Right renal pelvis (tissue), 4 donors: ENCODE measurements around the gene ZFR2. TPM values are rescaled to one million over a fixed set of nuclear protein-coding genes. Genes with fewer than 3 reads are reported as not detected.
"Not testable (repeated sequence)": the region's sequence is repeated elsewhere in the genome, so short reads cannot be mapped to it uniquely, and the experiment has no call there.

Experiments
- DNase-seq, 4 donors: peaks; one replicate each; pipeline ENCODE4 v3.0.0-alpha.2; 2013; ENCODE audit warnings: low read depth in 4 of 4, low spot score in 3 of 4, missing footprints in 1 of 4
- polyA plus RNA-seq, 4 donors: library from polyadenylated mRNA; unstranded; fragments of 120-200 nt; gene quantifications; one replicate each; pipeline ENCODE4 v1.2.1, GENCODE V29; 2013; ENCODE audit not compliant: insufficient read length in 4 of 4

Gene ZFR2
- polyA plus RNA-seq, 4 donors = 1.3 to 1.8 (median 1.6) TPM

DNA sequence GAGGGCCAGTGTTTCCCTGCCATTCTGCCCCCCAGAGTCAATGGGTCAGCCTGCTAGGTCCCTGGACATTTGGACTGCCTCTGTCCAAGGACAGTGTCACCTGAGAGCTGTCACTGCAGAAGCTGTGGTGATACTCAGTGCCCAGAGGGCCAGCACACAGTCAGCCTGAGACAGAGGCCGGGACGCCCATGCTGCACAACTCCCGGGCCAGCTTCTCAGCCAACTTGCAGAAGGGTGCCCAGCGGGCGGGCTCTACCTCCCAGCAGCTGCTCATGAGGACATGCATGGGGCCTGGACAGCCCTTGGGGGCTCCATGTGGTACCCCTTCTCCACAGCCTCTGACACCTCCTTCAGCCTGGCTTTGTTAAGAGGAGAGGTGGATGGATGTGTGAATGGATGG, 93.0 kb downstream of the ZFR2 start:
- no peak for DNase-seq

DNA sequence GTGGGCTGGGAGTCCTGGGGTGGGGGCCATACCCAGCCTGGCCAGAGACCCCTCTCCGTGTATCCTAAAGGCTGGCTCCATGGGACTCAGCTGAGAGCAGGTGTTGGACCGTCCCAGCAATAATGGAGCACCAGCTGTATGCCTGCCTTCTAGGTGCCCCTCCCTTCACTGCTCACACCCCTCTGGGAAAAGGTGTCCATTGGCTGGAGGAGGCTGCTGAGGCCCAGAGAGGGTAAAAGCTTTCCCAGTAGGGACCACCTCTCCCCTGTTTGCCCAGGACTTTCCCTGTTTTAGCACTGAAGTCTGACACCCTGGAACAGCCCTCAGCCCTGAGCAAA, 93.5 kb downstream of the ZFR2 start:
- DNase-seq = no peak

DNA sequence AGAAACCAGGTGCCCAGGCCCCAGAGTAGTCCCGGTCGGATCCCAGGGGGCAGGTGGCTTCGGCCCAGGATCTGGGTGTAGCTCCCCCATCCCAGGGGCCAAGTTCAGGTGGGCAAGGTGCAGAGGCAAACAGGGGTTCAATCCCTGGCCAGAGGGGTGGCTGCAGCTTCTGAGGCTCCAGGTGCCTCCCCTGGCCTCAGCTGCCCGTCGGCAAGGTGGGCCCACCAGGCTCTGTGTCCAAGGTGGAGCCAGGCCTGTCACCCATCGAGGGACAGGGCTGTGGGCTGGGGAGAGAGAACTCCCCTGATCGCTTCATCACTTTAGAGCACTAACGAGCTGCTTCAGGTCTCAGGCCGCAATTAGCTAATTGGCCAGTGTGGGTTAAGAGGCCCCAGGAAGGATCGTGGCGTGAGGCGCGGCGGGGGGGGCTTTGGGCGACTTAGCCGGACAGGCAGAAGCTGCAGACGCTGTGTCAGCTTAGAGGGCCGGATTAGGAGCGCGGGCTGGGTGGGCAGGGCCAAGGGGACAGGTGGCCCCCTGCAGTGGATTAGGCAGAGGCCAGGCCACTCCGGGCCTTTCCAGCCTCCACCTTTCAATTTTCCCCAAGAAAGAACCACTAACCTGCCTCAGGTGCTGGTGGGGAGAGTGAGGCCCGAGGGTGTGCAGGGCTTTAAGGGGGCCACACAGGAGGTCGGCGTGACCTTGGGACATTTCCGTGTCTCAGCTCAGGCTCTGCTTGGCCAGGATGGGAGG, 94.0 kb downstream of the ZFR2 start:
- DNase-seq = no peak

DNA sequence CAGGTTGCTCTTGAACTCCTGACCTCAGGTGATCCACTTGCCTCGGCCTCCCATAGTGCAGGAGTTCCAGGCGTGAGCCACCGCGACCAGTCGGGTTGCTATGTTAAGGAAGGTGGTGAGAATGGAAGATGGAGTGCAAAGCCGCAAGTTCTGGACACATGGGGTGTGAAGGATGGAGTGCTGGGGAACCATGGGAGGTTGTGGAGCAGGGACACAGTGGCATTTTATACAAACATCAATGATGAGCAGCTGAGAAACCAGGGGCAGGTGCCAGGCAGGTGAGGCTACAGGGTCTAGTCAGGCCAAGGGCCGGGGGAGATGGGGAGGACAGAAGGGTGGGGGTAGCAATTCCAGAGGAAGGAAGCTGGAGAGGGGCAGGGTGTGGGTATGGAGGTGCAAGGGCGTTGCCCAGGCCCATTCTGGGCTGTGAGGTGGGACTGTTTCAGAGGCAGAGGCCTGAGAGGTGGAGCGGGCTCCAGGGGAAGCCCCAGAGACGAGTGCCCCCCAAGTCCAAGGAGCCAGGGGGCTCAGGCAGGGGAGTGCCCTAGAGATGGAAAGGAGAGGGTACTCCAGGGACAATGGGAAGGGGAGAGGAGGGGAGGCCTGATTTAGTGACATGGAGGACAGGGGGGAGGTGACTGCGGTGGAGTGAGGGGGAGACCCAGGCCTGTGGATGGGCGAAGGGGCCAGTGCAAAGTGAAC, 94.9 kb downstream of the ZFR2 start:
- DNase-seq = no peak

DNA sequence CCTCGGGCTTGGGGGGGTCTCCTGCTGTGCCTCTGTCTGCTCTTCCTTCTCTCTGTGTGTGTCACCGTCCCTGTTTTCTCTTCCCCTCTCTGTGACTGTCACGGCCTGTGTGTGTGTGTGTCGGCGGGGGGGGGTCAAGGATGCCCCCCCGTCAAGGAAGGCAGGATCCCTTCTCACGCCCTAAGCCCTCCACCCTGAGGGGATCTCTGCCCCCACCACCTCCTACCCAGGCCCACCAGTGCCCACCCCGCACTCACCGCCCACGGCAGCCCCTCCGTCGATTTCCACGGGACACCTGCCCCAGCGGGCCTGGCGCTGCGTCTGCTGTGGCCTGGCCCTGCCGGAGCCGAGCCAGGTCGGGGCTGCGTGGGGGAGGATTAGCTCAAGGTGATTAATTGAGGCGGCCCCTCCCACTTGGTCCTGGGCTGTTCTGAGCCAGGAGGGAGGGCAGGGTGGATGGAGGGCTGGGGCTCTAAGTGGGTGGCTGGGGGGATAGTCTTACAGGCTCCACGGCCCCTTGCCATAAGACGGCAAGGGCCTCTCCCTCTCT, 96.9 kb downstream of the ZFR2 start, which contains the start of gene RAX2:
TSS of gene RAX2 (minus strand) at position 323 of the 550 bp plus-strand sequence. CDS start 486 bp downstream, outside the sequence.
- DNase-seq = peak in 1 of 4 donors; percentile 26

DNA sequence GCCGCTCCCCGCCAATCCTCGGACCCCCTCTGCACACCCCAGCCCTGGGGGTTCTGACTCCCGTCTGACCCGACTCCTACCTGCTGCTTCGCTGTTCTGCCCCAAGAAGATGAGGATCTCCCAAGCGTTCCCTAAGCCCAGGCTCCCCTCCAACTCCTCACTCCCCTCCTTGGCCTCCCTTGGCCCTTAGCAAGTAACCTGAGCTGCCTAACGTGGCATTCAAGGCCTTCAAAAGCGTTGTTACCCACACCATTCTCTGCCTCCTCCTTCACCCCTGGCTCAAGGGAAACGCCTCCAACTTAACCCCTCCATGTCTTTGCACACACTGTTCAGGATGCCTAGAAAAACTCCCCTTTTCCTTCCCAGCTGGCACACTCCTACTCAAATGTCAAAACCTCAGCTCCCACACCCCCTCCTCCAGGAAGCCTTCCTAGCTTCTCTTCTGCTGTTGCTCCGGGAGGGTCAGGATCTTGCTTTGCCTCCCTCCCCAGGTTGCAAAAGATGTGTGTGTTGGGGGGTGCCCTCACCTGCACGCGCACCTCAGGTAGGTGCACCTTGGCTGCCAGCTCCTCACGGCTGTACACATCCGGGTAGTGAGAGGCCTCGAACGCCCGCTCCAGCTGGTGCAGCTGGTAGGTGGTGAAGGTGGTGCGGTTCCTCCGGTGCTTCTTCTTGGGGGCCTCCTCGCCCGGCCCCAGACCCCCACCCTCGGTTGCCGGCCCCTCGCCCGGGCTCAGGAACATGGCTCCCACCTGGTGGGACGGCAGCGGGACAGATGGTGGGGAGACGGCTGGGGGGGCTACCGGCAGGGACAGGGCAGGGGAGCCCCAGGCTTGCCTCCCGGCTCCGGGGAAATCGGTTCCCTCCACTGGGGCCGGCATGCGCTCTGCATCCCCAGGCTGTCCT, 97.6 kb downstream of the ZFR2 start:
- no peak for DNase-seq

DNA sequence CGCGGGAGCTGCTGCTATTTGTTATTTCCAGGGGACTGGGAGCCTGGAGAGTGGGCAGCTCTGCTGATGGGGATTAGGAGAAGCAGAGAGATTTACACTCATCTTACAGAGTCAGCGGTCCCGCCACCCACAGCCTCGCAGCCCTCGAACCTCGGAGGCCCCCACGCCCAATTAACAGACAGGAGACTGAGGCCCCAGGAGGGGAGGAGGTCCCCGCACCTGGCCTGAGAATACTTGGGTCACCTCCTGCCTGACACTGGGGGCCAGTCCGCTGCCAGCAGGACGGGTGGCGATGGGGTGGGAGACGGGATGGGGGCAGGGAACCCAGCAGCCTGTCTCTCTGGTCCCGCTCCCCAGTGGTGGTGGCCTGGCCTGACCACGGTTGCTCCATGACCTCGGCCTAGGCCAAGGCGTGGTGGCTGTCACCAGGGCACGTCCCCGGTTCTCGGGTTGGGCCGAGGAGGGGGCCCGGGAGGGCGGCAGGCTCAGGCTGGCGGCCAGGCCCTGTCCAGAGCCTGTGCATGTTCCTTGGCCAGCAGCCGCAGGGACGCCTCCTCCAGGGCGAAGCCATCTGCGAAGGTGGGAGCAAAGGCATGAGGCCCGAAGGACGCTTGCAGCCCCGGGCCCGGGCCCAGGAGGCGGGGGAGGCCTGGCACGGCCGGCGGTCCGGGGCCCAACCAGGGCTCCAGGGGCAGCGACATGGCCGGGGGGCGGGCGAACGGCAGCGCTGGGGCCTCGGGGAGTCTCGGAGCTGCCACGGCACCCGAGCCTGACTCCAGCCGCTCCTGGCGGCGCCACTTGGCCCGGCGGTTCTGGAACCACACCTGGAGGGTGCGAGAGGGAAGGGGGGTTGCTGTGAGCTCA, 98.5 kb downstream of the ZFR2 start:
- DNase-seq = no peak

DNA sequence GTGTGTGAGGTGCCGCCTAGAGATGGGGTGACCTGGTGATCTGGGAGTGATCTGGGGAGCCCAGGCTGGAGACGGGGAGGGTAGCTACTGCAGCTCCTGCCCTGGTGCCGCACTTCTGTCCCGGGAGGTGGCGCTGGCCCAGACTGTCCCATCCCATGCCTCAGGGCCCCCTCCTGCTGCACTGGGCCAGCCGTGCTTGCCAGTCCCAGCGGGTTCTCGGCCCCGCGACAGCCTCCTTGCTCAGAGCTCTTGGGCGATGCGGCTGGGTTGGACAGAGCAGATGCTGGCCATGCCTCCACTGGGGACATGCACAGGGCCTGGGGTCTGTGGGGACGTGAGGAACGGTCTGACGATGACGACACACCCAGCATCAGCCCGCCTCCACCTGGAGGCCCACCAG, 99.3 kb downstream of the ZFR2 start:
- no peak for DNase-seq

DNA sequence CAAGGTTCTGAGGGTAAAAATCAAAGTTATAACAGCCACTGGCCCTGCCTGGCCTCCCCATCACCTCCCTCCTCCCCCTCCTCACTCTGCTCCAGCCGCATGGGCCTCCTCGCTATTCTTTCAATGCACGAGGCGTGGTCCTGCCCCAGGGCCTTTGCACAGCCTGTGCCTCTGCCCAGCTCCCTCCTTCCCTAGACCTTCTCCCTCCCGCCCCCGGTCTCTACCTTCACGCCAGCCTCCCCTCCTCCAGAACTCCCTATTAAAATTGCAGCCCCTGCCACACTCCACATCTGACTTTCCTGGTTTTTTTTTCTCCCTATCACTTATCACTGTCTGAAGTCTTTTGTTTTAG, 100.1 kb downstream of the ZFR2 start:
- DNase-seq = no peak

DNA sequence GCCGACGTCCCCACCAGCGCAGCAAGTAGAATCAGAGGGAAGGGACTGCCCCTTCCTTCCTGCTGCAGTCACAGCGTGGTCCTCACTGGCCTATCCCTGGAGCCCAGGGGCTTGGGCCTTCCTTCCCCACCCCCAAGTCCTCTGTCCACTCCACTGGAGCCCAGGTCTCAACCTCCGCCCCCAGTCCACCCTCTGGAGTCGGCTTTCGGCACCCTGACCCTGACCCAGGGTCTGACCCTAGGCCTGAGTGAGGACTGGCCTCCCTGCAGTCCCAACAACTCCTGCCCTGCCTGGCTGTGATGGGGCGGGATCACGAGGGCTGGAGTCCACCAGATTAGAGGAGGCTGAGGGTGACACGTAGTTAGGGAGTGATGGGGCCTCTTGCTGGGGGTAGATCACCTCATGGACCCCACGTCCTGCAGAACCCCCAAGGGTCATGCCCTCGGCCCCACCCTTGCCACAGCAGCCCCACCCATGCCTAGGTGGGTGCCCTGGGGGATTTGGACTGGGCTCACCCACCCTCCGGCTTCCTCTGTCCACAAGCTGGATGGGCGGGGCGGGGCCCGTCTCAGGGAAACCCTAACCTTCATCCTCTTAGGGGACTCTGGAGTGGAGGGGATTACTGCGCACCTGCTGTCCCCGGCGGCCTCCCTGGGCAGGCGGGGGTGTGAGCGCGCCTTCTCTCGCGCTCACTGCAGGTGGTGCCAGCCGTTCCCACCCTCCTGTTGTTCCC, 100.7 kb downstream of the ZFR2 start:
- DNase-seq = no peak

DNA sequence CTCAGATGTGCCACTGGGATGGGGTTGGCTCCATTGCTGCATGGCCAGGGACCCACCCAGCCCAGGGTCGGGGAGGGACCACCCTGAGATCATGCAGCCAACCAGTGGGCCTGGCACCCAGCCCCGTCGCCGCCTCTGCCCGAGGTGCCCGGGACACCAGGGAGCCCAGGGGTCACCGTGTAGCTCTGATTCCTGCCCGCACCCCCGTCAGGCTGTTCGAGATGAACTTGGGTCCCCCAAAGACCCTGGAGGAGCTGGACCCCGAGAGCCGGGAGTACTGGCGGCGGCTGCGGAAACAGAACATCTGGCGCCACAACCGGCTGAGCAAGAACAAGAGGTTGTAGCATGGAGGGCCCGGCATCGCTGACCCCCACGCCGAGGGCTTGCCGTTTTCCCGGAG, 101.8 kb downstream of the ZFR2 start:
- no peak for DNase-seq

DNA sequence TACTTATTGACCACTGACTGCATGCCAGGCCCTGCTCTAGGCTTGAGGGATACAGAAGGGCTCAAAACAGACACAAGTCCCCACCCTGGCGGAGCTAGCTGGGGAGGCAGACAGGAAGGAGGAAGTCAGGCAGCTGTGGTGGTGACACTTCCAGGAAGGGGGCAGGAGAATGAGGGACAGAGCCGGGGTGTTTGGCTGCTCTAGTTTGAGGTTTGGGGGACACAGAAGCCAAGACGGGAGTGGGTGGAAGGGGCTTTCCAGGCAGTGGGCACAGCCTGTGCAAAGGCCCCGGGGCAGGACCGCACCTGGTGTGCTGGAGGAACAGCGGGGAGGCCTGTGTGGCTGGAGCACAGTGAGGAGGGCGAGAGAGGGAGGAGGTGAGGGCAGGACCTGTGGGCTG, 102.3 kb downstream of the ZFR2 start:
- no peak for DNase-seq

DNA sequence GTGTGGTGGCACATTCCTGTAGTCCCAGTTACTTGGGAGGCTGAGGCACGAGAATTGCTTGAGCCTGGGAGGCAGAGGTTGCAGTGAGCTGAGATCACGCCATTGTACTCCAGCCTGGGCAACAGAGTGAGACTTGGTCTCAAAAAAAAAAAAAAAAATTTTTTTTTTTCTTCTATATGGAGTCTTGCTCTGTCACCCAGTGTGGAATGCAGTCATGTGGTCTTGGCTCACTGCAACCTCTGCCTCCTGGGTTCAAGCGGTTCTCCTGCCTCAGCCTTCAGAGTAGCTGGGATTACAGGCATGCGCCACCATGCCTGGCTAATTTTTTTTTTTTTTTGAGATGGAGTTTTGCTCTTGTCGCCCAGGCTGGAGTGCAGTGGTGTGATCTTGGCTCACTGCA, 103.1 kb downstream of the ZFR2 start:
- not testable (repeated sequence) for DNase-seq

DNA sequence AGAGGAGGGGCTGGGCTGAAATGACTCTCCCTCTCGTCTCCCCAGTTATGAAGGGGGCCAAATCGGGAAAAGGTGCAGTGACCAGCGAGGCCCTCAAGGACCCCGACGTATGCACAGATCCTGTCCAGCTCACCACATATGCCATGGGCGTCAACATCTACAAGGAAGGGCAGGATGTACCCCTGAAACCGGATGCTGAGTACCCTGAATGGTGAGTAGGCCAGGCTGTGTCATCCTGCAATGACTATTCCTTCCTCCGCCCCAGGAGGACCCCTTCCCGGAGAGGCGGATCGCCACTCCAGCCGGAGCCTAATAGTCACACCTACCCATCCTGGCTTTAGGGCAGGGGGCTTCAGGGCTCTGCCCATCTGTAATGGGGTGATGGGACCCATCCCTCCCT, 103.7 kb downstream of the ZFR2 start:
- no peak for DNase-seq

DNA sequence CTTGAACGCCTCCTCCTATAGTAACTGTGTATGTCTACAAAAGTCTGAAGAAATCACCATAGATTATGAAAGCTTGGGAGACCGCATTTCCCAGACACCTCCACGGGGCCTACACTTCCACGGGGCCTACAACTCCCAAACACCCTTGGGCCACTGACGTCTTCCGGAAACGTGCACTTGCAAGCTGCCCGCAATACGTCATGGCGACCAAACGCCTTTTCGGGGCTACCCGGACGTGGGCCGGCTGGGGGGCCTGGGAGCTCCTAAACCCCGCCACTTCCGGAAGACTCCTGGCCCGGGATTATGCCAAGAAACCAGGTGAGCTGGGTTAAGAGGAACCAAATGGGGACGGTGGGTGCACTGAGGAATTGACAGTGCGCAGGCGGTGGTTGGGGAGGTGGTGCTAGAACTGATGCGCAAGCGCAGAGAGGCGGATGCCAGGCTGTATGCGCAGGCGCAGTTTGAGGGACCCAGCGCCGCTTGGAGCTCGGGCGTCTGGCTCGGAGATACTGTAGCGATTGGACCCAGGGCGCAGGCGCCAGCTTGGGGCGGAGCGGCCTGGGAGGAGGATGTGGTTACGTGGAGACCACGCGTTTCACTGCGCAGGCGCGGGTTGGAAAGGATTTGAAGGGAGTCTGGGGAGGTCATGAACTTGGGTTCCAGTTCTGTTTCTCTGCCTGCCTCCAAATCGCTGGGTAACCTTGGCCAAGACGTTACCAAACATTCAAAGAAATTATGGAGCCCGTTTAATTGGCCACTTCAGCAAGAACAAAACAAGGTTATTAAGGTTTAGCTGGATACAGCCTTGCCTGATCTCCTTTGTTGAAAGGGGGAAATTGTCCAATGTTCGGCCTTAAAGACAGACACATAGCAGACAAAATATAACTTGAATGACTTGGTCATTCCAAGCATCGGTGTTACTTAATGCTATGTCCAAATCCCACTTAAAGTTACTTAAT, 106.1 kb downstream of the ZFR2 start, which contains the start of gene MRPL54:
TSS of gene MRPL54 (plus strand) at position 182 of the 959 bp plus-strand sequence. CDS start at position 201, 19 bp downstream.
- peak; percentile 99 to 100 (median 99) for DNase-seq

DNA sequence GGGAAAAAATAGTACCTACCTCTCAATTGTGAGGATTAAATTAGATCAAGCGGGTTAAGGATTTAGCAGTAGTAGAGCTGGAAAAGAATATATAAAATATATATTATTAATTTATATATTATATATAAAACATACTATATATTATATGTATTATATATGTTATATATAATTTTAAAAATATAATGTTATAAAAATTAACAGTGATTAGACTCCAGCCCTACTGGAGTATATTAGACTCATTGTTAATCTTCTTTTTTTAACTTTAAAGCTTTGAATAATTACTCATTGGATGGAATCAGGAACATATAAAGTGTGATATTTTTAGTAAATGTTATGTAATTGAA, 106.7 kb downstream of the ZFR2 start:
- no peak for DNase-seq

DNA sequence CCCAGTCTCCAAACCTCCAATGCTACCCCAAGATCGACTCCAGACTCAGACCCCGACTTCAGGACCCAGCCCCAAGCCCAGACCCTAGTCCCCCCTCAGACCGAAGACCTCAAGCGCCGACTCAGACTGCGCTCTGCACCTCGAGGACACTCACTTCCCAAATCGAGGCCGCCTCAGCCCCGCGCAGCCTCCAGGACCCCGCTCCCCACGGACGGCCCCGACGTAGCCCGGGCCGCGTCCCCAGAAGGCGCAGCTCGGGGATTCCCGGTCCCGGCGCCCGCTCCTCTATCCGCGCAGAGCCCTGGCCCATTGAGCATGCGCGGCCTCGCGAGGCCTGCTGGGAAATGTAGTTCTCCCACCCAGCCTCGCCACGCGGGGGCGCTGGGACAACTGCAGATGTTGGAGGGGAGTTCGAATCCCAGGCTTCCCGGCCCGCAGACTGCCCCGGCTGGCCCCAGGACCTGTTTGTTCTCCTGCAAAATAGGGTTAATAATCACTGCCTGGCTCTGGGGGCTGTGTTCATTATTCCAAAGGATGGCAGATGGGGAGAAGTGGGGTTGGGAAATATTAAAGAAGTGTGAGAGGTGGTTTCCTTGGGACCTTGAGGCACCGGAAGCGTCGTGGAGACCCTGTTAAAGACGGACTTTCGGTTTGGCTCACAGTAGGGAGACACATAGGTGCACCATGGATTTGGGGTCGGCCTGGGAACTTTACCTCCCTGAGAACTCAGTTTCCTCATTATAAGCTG, 107.3 kb downstream of the ZFR2 start, which contains the start of gene APBA3:
TSS of gene APBA3 (minus strand) at position 311 of the 748 bp plus-strand sequence. CDS start 1,428 bp downstream, outside the sequence.
- DNase-seq = peak; percentile 73 to 86 (median 78)
